ENCODE results near the gene ZNF91.
"Not testable (repeated sequence)": the region's sequence is repeated elsewhere in the genome, so short reads cannot be mapped to it uniquely, and the experiment has no call there.

The ZNF91 gene

DNA sequence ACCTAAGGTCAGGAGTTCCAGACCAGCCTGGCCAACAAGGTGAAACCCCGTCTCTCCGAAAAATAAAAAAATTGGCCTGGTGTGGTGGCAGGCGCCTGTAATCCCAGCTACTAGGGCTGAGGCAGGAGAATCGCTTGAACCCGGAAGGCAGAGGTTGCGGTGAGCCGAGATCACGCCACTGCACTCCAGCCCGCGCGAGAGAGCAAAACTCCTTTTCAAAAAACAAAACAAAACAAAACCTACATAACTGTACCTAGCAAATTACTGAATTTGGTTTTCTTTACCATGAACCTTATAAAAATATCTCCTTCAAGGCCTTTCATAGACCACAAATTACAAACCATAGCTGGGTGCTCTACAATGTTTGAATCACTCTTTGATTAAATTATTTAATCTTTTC lies 760 bp downstream of the ZNF91 start:
- peak; percentile 53 for DNase-seq

DNA sequence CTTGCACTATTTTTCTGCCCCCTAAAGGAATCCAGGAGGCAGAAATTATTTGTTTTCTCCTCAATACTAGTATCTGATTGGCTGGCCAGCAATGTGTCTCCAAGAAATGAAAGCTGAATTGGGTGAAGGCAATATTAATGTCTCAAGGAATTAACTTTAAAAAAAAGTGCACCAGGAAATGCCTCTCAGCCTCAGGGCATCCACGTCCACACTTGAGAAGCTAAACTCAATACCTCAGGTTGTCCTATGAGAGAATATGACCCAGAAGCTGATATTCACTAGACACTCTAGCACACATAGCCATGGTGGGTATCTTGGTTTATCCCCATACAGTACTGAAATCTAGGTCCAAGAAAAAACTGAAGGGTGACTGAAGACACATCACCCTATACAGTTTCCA lies 2.1 kb downstream of the ZNF91 start:
- no peak for DNase-seq

DNA sequence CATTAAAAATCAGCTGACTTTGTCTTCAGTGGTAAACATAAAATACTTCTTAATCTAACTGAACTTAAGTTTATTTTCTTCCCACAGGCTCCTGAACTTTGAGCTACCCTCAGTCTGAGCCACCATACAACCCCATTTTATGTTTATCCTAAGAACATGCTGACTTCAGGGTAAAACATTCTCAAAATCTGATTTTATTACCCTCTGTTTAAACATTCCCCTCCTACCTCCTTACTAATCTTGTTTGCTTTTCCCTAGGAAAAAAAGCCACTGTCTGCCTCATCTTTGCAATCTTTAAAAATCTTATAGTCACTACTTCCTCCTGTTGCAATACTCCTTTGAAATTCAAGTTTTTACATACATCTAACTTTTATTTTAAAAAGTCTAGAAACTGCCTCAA lies 4.0 kb downstream of the ZNF91 start:
- no peak for DNase-seq

DNA sequence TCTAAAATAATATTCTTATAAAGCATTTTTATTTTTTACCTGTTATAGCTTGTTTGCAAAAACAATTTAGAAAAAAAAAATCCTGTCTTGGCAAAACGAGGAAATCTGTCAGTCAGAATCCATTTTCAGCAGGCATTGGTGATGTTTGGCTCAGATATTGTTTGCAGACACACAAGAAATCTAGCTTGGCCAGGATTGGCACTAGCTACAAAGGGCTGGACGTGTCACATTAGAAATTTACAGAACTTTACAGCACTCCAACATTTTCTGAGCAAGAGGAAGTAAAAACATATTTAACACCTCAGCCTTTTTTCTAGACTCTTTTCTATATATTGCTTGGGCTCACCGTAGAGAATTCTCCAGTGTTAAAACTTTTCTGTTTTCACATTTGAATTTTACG lies 9.9 kb downstream of the ZNF91 start:
- DNase-seq, result no peak

DNA sequence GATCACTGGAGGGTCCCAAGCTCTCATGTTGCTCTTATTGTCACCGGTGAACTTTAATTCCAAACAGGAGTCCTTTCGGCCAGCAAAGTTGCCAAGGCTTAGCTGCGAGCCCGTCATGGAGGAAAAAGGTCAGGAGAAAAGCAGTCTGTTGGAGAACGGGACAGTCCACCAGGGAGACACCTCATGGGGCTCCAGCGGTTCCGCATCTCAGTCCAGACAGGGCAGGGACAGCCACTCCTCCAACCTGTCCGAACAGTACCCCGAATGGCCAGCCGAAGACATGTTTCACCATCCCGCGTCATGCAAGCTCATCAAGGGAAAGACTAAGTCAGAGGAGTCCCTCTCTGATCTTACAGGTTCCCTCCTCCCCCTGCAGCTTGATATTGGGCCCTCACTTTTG lies 10.4 kb downstream of the ZNF91 start:
- no peak for DNase-seq

DNA sequence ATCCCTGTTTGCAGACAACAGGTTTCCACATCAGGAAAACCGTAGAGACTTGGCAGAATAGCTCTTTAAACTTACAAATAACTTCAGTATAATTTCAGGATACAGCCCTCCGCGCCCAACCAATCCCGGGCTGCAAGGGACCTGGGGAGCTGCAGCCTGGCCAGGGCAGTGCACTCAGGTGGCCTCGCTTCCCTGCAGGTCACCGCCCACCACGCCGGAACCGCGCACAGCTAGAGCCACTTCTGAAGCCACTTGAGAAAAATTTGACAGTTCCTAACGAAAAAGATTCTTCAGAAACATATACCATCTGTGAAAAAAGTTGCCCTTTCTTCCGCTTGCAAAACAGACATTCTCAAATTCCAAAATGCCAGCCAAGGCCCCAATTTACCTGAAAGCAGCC lies 11.1 kb downstream of the ZNF91 start:
- no peak for DNase-seq

DNA sequence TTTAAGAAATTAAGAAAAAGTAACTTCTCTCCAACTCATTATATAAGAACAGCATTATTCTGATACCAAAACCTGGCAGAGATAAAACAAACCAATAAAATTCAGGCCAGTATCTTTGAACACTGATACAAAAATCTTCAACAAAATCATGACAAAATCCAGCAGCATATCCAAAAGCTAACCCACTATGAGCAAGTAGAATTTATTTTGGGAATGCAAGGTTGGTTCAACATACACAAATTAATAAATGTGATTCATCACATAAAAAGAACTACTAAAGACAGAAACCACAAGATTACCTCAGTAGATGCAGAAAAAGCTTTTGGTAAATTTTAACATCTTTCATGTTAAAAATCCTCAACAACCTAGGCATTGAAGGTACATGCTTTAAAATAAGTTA lies 12.3 kb downstream of the ZNF91 start:
- DNase-seq, result no peak

DNA sequence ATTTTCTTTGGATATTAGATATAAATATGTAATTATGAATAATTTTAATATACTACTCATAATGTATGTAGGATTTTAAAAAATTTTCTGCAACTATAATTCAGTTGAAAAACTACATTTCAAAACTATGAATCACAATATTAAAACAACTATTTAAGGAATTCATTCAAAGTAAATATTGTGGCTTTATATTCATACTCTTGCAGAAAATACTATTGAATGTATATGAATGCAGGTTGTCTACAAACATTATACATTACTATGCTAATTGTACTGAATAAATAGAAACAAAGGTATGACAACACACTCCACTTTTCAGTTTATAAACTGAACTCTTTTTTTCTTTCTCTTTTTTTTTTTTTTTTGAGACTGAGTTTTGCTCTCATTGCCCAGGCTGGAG lies 14.2 kb downstream of the ZNF91 start:
- DNase-seq, result no peak

DNA sequence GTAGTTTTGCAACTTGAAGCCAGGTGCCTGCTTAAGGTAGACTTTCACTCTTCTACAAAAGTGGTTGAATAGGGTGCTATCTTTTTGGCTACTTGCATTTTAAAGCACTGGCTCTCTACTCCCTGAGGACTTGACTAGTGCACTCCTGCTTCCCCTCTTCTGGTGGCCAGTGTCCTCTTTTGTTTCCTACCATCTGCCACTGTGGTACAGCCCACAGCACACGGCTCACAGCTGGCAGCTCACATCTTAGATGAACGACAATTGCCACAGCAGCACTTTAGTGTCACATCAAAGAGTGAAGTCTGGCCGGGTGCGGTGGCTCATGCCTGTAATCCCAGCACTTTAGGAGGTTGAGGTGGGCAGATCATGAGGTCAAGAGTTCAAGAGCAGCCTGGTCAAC lies 15.6 kb downstream of the ZNF91 start:
- not testable (repeated sequence) for DNase-seq

DNA sequence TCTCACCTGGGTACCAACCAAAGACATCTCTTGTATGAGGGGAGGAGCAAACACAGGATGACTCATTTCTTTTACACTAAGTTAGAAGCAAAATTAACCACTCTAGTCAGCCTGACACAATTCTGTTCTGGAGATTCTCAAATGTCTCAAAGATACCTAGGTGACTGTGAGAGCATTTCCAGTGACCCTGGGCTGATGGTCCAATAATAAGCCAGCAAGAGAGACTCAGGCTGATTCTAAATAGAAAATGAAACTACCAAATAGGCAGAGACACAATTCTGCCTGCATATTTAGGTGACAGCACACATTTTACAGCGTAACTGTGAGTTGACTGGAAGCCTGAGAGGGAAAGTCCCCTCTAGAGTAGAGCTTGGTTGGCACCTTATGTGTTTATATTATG lies 16.3 kb downstream of the ZNF91 start:
- DNase-seq, result no peak

DNA sequence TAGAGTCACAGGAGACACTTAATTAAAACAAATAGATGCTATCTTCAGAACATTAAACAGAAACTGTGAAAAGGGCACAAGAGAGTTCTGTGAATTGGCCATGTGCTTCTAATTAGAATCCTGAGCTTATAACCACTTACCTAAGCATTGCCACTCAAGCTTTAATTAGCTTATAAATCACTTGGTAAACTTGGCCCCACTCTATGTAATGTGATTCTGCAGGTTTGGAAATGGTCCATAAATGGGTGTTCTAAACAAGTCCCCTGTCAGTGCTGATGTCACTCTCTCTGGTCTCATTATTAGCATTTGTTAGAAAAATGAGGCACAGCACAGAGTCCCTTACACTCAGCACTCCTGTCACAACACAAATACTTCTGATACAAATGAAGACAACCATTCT lies 18.0 kb downstream of the ZNF91 start:
- DNase-seq, result no peak

DNA sequence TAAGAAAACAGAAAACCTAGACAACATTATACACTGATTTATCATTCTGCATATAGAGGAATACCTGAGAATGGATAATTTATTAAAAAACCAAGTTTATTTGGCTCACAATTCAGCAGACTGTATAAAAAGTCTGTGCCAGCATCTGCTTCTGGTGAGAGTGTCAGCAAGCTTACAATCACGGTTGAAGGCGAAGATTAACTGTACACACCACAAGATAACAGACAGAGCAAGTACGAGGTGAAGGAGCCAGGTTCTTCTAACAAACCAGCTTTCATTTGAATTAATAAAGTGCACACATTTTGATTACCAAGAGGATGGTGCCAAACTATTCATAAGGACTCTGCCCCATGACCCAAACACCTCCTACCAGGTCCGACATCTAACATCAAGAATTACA lies 28.8 kb downstream of the ZNF91 start:
- no peak for DNase-seq

DNA sequence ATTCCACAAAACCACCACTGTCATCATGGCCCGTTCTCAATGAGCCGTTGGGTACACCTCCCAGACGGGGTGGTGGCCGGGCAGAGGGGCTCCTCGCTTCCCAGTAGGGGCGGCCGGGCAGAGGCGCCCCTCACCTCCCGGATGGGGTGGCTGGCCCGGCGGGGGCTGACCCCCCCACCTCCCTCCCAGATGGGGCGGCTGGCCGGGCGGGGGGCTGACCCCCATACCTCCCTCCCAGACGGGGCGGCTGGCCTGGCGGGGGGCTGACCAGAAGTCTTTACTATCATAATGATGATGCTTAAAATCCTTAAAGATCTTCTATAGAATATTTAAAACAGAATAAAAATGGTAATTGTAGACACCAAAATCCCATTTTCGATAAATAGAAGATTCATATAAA lies 29.2 kb downstream of the ZNF91 start:
- not testable (repeated sequence) for DNase-seq

DNA sequence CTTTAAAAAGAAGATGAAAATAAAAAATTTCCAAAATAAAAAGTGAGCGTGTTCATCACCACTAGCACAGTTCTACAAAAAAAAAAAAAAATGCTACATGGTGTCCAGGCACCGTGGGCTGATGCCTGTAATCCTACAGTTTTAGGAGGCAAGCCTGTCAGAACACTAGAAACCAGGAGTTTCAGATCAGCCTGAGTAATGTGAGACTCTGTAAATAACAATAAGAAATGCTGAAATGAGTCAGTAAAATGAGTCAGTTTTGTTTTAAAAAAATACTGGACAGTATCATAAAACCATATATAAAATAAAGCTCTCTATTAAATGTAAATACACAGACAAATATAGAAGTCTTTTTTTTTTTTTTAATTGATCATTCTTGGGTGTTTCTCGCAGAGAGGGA lies 30.0 kb downstream of the ZNF91 start:
- no peak for DNase-seq

DNA sequence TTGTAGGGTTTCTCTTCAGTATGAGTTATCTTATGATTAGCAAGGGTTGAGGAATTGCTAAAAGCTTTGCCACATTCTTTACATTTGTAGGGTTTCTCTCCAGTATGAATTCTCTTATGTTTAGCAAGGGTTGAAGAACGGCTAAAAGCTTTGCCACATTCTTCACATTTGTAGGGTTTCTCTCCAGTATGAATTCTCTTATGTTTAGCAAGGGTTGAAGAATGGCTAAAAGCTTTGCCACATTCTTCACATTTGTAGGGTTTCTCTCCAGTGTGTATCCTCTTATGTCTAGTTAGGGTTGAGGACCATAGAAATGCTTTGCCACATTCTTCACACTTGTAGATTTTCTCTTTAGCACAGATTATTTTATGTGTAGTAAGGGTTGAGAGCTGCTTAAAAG lies 33.4 kb downstream of the ZNF91 start:
- not testable (repeated sequence) for DNase-seq

DNA sequence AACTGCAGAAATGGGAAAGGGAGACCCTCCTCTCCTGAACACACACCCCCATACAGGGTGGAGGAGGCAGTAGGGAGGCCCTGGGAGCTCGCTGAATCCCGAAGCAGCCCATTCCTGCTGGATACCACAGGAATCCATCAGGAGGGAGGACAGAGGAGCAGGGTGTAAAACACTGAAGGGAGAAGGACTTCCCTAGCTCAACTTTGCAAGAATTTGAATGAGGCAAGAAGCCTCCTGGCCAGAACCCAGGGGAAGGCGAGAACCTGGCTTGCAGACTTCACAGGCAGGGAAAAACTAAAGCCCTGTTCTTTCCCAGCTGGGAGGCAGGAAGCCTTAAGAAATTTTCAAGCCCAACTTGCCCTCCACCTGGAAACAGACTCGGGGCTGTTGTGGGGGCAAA lies 43.5 kb downstream of the ZNF91 start:
- no peak for DNase-seq

DNA sequence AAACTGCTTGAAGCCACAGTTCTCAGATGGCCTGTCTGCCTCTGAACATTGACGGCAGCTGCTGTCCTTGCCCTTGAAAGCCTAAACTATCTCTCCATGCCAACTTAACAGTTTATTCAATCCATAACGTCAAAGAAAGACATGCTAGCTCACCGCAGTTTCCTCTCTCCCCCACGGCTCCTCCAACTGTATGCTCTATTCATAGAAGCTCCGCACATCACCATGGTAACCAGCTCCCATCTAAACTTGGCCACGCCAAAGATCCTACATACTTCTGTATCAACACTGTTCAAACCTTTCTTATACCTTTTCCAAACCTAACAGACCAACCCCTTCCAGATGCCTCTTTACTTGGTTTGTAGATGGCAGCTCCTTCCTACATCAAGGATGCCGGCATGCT lies 48.6 kb downstream of the ZNF91 start:
- no peak for DNase-seq

DNA sequence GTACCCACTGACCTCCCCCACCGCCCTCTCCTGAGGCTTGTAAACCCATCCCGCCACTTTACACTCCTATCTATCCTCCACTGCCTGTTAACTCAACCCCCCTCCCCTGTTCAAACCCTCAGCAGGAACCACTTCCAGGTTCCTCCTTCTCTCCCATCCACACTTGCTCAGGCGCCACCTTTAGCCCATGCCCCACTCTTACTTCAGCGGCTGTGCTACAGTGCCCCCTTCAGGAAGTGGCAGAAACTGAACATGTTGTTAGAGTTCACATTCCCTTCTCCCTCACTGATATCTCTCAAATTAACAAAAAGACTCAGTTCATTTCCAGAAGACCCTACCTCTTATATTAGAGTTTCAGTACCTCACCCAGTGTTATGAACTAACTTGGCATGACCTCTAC lies 49.4 kb downstream of the ZNF91 start:
- no peak for DNase-seq

DNA sequence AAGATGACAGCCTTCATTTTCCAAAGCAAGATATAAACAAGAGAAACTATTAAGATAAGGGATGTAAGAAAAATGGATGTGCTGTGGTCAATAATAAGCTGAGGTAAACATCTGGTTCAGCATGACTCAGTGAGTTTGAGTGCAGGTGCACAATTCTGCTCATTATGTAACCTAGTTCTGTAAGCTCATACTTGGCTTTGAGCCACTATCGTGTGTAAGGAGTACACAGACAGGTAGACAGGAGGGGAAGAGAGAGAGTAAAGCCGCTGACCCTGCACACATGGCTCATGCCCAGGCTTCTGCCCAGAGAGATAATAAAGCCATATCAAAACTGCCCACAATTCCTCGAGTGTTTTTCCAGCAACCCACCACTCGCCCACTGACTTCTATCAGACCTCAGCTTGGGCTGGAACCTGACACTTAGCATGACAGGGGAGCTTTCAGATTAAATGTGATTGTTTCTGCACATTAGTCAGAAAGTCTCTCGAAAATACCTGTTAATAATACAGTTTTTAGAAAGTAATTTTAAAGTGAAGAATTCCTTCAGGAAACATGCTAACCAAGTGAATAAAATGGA lies 51.7 kb downstream of the ZNF91 start:
- no peak for DNase-seq

DNA sequence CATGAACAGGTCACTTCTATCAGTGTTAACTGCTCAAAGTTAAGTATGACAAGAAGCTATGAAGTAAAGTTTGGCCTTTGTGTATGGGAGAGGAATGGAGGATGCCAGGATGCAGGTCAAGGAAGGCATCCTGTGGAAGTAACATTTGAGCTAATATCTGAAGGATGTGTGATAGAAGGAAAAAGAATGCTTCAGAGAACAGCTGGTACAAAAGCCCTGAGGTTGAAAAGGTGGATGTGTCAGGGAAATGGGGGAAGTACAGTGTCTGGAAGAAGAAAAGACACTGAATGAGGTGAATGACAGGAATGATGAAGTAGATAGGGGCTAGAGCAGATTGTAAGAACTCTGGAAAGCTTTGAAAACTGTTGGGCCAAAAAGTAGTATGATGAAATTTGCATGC lies 67.1 kb downstream of the ZNF91 start:
- DNase-seq, result no peak

DNA sequence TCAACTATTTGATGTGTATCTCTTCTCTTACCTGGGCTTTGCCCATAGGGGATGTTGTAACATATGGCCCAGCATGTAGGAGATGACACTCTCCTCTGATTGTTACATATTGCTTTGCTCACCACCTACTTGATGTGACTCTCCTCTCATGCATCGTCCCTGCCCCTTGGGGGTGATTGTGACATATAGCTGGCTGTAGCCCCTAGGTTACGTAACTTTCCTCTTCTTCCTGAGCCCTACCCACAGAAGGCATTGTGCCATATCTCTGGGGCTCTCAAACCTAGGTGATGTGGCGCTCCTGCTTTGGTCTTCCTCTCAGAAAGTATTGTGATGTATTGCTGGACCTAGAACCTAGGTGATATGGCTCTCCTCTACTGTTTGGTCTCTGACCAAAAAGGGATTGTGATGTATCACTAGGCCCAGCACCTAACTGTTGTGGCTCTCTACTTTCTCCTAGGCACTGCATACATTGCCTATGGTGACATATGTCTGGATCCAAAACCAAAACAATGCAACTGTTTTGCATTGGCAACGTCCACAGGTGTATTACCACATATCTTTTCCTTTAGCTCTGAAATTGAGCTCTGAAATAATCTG lies 73.2 kb downstream of the ZNF91 start:
- no peak for DNase-seq

DNA sequence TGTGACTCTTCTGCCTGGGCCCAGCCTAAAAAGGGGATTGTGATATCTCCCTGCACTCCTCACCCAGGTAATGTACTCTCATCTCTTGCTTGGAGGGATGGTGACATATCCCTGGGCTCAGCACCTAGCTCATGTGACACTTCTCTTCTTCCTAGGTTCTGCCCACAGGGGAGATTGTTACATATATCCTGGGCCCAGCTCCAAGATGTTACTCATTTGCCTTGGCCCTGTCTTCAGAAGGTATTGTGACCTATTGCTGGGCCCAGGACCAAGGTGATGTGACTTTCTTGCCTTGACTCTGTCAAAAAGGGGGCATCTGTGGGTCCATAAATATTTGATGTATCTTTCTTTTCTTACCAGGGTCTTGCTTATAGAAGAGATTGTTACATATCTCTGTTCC lies 73.9 kb downstream of the ZNF91 start:
- DNase-seq, result not testable (repeated sequence)

DNA sequence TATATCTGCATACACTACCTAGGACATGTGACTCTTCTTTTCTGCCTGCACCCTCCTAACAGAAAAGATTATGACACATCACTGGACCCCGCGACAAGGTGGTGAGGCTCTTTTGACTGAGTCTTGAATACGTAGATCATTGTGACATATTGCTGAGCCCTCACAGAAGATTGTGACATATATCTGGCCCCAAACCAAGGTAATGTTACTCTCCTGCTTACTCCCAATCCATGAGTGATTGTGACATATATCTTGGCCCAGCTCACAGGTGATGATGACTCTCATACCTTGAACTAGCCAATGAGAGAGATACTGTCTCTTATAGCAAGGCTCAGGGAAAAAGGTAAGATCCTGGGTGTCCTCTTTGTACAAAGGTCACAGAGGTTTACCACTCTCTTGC lies 75.7 kb downstream of the ZNF91 start:
- not testable (repeated sequence) for DNase-seq

DNA sequence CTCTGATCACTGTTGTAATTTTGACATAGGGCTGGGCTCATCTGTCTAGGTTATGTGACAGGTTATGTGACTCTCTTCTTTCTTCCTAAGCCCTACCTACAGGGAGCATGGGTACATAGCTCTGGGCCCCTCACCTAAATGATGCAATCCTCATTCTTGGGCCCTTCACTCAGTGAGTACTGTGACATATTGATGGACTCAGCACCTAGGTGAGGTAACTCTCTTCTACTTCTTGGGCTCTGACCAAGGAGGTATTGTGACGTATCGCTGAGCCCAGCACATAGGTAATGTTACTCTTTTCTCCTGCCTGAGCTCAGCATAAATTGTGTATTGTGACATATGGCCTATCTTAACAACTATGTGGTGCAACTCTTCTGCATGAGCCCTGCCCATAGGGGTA lies 76.3 kb downstream of the ZNF91 start:
- not testable (repeated sequence) for DNase-seq

DNA sequence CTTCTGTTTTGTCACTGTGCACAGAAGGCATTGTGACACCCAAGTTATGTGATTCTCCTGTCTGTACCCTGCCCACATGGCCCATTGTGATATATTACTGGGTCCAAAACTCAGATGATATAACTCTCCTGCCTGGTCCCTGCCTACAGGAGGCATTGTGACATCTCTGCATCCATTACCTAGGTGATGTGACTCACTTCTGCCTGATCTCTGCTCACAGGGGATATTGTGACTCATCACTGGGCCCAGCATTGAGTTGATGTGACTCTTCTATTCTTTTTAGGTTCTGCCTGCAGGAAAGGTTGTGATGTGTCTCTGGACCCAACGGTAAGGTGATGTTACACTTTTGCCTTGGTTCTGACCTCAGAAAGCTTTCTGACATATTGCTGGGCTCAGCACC lies 77.1 kb downstream of the ZNF91 start:
- no peak for DNase-seq

DNA sequence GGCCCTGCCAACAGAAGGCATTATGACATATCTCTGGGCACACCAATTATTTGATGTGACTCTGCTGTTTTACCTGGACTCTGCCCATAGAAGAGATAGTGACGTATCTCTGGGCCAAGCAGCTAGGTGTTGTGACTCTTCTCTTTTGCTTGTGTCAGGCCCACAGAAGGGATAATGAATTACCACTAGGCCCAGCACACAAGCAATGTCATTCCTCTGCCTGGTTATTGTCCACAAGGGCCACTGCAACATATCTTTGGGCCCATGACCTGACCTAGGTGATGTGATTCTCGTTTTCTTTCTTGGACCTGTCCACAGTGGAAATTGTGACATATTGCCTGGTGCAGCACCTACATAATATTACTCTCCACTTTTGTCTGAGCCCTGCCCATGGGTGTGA lies 80.0 kb downstream of the ZNF91 start:
- DNase-seq, result no peak

Data from stimulated activated CD8-positive, alpha-beta memory T cell treated with anti-CD3 and anti-CD28 coated beads, Interleukin-4, amount 100 ng/mL, for 48 hours (primary cell).